SJCRH30 (cell line): ENCODE data around the gene EGFLAM. TPM values are rescaled to one million over a fixed set of nuclear protein-coding genes. Genes with fewer than 3 reads are reported as not detected.
A peak's percentile ranks its signal among the peaks of the same experiment; 100 is the strongest.

Experiments used
- DNase-seq, 2 experiments: peaks; one replicate each; pipeline ENCODE4 v3.0.0-alpha.2; 2015 to 2020
- H3K27ac ChIP-seq: fragments of 250-450 bp; sonication (Bioruptor Pico); 2 replicates; pipeline ENCODE4 v1.5.1; 2020; ENCODE audit warnings: mild to moderate bottlenecking, moderate library complexity
- H3K27me3 ChIP-seq: fragments of 250-450 bp; sonication (Bioruptor Pico); 2 replicates; pipeline ENCODE4 v1.5.1; 2020; ENCODE audit warnings: mild to moderate bottlenecking, moderate library complexity
- H3K36me3 ChIP-seq: fragments of 250-450 bp; sonication (Bioruptor Pico); 2 replicates; pipeline ENCODE4 v1.5.1; 2020; ENCODE audit warnings: mild to moderate bottlenecking, moderate library complexity
- H3K4me1 ChIP-seq: fragments of 250-450 bp; sonication (Bioruptor Pico); 2 replicates; pipeline ENCODE4 v1.5.1; 2020; ENCODE audit warnings: mild to moderate bottlenecking, moderate library complexity
- H3K4me3 ChIP-seq: fragments of 250-450 bp; sonication (Bioruptor Pico); 2 replicates; pipeline ENCODE4 v1.5.1; 2020; ENCODE audit warnings: mild to moderate bottlenecking, moderate library complexity
- H3K9me3 ChIP-seq: fragments of 250-450 bp; sonication (Bioruptor Pico); replicated peaks from 2 replicates; pipeline ENCODE4 v1.5.1; 2020; ENCODE audit warnings: mild to moderate bottlenecking, moderate library complexity
- total RNA-seq: library from RNA; depleted of rRNA; stranded (reverse); fragments of >200 nt; shearing (Covaris generic); gene quantifications from 2 replicates; pipeline ENCODE4 v1.2.3, GENCODE V29; 2014

EGFLAM gene
- total RNA-seq, 1 experiment from 2014 or later, result 0.36 TPM

DNA sequence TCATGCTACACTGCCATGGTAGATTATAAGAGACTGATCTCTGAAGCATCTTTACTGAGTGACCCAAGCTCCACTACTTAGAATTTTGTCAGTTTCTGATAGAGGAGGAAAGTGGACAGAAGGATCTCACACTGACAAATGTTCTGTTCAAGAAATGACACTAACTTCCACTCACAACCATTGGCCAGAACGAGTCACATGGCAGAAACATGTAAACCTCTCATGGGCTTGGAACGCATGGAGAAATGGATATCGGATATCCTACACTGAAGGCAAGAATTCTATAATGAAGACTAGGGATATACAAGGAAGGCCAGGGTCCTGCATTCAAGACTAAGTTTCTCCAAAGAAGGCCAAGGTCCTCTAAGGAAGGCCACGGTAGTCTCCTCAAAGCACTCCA is 31.1 kb downstream of the EGFLAM start:
- Histone ChIP-seq H3K36me3 (no peaks in the 10 kb centered on the region), H3K4me1 (no peaks in the 10 kb centered on the region), H3K9me3 (no peaks in the 10 kb centered on the region), H3K27me3 (peaks cover 5% of the 10 kb centered on the region), H3K4me3 (no peak overlapping the region), H3K27ac (no peak overlapping the region)
- no peak for DNase-seq

DNA sequence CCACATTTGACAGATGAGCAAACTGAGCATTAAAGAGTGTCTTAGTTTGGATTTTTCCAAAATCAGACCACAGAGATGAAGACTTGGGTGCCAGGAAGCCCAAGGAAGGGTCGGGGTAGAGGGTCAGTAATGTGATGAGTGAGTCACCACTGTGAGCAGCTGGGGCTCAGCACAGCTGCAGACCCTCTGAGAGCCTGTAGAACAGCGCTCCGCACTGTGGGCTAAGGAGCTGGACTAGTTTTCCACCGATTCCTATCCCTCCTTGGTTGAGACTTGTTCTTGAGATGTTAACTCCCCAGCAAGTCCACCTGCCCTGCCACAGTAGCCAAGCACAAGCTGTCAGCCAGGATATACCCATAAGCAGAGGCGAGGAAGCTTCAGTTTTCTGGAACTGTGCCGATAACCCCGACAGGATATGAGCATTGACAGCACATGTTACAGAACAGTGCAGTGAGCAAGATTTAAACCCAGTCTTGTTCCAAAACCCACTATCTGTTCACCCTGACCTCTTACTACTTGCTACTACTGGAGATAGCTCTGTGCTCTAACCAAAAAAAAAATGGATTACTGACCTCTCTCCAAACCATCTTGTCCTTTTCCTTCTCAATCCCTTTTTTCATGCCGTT is 31.8 kb downstream of the EGFLAM start:
- DNase-seq, result peak in 1 of 2 experiments; percentile 5
- Histone ChIP-seq H3K27me3 (peaks cover 5% of the 10 kb centered on the region), H3K4me1 (no peaks in the 10 kb centered on the region), H3K9me3 (no peaks in the 10 kb centered on the region), H3K36me3 (no peaks in the 10 kb centered on the region), H3K4me3 (no peak overlapping the region), H3K27ac (no peak overlapping the region)

DNA sequence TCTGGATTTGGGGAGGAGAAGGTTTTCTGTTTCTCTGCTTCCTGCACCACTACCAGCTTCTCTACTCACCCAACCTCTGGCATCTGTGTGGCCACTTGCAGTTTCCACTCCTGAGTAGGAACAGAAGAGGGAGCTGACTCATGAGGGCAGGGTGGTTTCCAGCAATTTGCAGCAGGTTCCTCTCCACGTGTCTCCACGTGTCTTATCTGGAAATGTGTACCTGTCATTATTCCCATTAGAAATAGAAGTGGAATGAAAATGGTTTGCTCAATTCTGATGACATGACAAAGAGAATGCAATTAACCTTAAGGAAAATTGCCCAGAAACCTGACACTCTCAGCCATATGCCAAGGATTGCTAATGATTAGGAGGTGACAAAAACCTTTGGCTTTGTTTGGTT is 33.0 kb downstream of the EGFLAM start:
- no peak for DNase-seq
- no peaks in the 10 kb centered on the region for H3K36me3 ChIP-seq
- peaks cover 3% of the 10 kb centered on the region for H3K27me3 ChIP-seq
- H3K4me1 ChIP-seq, result no peaks in the 10 kb centered on the region
- H3K9me3 ChIP-seq, result no peaks in the 10 kb centered on the region
- no peak overlapping the region for H3K27ac ChIP-seq
- no peak overlapping the region for H3K4me3 ChIP-seq

DNA sequence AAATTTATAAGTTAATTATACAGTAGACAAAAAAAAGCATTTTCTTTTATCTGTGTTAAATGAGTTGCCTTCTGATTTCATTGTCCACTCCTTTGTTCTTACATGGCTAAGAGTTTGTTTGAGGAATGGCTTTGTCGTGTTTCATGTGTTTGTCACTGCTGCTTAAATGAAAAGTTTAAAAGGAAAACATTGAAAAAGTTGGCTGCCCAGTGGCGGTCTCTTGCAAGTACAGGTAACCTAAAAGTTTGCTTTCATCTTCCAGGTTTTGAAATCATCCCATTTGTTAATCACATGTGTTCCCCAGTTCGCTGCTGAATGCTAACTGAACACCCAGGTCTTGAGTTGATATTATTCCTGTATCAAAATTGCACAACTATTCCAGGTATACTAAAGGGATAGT is 33.9 kb downstream of the EGFLAM start:
- Histone ChIP-seq H3K27me3 (peaks cover 3% of the 10 kb centered on the region; the same call in 1 of the 2 replicates), H3K4me3 (no peak overlapping the region), H3K9me3 (no peaks in the 10 kb centered on the region), H3K36me3 (no peaks in the 10 kb centered on the region), H3K27ac (no peak overlapping the region), H3K4me1 (no peaks in the 10 kb centered on the region)
- no peak for DNase-seq

DNA sequence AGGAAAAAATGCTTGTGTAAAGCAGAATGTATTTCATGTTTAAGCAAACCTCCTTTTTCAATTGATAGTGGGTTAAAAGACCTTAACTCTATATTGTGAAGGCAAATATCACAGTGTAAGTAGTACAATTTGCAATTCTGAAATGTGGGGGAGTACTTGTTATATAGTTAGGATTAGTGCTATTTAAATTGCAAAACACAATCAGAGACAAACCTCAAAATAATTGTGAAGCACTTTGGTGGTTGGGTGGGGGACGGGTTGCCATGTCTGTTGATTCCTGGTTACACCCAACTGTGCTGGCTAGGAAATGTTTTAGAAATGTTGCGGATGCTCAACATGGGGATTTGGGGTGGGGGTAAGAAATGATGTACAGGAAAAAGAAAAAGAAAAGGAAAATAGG is 37.4 kb downstream of the EGFLAM start:
- H3K36me3 ChIP-seq, result no peaks in the 10 kb centered on the region
- no peak overlapping the region for H3K4me3 ChIP-seq
- no peak for DNase-seq
- peaks cover 7% of the 10 kb centered on the region for H3K27me3 ChIP-seq
- H3K4me1 ChIP-seq, result no peaks in the 10 kb centered on the region
- no peaks in the 10 kb centered on the region for H3K9me3 ChIP-seq
- no peak overlapping the region for H3K27ac ChIP-seq

DNA sequence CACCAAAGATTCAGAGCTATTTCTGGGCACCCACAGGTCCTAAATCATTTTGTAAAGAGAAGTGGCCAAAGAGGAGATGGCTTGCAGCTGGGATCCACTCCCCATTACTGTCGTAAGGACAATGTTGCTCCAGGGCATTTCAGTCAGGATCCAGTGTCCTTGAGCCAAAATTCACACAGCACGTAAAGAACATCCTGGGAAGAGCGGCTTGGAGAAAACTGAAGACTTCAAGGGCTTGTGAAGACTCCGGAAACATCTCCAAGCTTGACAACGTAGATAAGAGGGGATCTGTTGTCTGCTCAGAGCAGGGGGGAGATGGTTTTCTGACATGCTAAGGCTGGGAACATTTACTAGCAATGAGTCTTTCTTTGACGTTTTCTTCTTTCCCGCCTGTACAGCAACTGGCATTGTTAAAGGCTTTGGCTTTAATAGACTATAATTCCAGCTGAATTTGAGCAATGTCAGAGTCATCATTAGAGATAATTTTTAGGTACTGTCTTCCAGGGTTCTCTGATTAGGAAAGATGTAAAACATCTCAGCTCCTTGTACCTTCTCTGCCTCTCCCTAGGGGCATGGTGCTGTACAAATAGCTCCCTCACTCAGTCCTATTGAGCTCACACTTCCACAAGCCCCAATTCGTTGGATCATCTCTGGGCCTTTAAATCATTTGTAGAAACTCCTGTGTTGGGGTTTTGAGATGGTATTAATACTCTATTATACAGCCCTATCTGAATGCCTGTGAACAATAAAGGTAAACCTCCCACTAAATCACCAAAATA is 39.7 kb downstream of the EGFLAM start:
- DNase-seq, result no peak
- peaks cover 7% of the 10 kb centered on the region for H3K27me3 ChIP-seq
- H3K4me1 ChIP-seq, result no peaks in the 10 kb centered on the region

DNA sequence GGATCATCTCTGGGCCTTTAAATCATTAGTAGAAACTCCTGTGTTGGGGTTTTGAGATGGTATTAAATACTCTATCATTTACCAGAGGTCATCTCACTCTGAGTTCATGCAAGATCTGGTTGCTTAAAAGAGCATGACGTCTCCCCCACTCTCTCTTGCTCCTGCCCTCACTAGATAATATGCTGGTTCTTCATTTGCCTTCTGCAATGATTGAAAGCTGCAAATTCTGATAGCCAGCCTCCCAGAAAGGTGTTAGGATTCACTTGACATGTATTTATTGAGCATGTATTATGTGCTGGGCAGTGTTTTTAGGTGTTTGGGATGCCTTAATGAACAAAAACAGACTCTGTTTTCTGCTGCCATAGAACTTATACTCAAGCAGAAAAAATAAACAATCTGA is 41.2 kb downstream of the EGFLAM start:
- no peaks in the 10 kb centered on the region for H3K4me1 ChIP-seq
- H3K27me3 ChIP-seq, result peaks cover 7% of the 10 kb centered on the region
- DNase-seq, result no peak
- no peaks in the 10 kb centered on the region for H3K36me3 ChIP-seq
- no peaks in the 10 kb centered on the region for H3K9me3 ChIP-seq
- H3K4me3 ChIP-seq, result no peak overlapping the region
- H3K27ac ChIP-seq, result no peak overlapping the region

More for the DNA sequence above, 39.7 kb downstream of the EGFLAM start:
- no peaks in the 10 kb centered on the region for H3K36me3 ChIP-seq
- no peak overlapping the region for H3K27ac ChIP-seq
- no peaks in the 10 kb centered on the region for H3K9me3 ChIP-seq
- no peak overlapping the region for H3K4me3 ChIP-seq

DNA sequence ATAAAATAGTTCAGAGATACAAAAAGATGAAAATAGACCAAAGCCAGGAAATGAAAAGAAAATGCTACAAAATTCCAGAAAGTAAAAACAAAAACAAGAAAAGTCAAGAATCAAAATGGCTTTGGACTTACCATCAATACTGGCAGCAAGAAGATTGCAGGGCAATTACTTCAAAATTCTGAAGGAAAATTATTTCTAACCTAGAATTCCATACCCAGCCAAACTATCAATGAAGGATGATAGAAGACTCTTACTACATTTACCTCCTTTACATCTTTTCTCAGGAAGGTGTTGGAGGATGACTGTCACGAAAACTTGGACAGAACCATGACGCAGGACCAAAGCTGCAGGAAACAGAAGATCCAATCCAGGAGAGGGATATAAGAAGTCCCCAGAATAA is 46.8 kb downstream of the EGFLAM start:
- DNase-seq, result no peak
- Histone ChIP-seq H3K27me3 (no peaks in the 10 kb centered on the region), H3K9me3 (0 out of 2 replicates have a peak, but pooled peaks cover 3% of the 10 kb centered on the region), H3K36me3 (no peaks in the 10 kb centered on the region), H3K27ac (no peak overlapping the region), H3K4me1 (no peaks in the 10 kb centered on the region), H3K4me3 (no peak overlapping the region)

DNA sequence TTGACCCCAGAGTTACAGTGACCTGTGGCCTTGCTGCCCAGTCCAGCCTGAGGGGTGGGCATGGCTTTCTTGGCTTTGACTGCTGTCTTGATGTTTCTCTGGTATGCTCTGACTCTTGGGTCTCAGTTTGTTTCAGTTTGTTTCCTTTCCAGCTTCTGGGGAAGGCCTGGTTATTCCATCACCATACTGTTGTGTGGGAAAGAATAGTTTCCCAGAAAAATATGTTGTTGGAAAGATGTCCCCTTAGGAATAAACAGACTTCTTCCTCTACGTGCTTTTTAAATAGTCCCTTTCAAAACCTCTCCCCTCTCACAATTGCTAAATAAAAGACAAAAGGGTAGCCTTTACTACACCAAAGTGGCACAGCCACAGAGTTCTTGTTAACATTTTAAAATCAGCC is 49.5 kb downstream of the EGFLAM start:
- no peaks in the 10 kb centered on the region for H3K36me3 ChIP-seq
- no peak overlapping the region for H3K27ac ChIP-seq
- H3K9me3 ChIP-seq, result 0 out of 2 replicates have a peak, but pooled peaks cover 3% of the 10 kb centered on the region
- no peaks in the 10 kb centered on the region for H3K27me3 ChIP-seq
- DNase-seq, result no peak
- no peak overlapping the region for H3K4me3 ChIP-seq
- H3K4me1 ChIP-seq, result no peaks in the 10 kb centered on the region

DNA sequence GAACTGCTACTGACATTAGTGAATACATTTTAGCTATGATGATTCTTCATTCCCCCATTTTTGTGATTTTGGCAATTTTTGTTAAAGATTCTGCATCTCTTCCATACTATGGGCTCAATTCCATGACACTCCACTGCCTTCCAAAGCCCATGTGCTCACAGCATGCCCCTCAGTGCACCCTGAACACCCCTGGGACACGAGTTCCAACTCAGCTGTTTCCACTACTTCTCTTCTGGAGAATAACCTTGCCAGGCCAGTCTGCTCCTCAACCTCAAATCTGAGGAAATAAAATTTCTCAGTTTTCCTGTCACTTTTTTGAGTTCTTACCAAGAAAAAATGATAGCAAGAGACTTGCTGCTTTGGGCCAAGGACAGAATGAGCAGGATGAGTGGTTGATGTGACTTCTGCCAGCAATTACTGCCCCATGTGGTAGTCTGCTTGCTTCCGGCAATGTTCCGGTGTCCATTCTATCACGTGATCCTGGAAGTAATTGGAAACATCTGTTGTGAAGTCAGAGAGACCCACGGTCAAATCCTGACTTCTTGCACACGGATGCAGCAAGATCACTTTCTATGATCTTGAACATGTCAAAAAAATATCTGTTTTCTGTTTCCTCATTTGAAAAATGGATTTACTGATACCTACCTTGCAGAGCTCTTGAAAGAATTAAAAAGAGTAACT is 58.3 kb downstream of the EGFLAM start:
- no peak overlapping the region for H3K27ac ChIP-seq
- H3K4me1 ChIP-seq, result no peaks in the 10 kb centered on the region
- peak; percentile 10 to 39 for DNase-seq

DNA sequence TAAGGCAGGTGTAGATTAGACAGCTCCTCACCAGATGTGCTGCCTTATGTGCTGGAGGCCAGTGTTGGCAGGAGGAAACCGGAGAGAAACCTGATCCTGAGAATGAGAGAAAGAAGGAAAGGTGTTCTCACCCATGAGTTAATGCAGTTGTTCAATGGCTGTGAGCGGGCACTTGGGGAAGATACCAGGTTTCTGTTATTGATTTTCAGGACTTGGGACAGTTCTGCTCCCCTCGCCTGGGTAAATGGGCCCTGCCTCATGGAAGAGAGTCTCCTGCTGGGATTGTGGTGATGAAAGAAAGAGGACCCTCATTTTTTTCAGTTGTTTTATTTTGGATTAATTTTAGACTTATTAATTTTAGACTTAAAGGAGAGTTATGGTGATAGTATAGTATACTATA is 59.5 kb downstream of the EGFLAM start:
- H3K27ac ChIP-seq, result no peak overlapping the region

More for the DNA sequence above, 58.3 kb downstream of the EGFLAM start:
- H3K36me3 ChIP-seq, result no peaks in the 10 kb centered on the region
- H3K4me3 ChIP-seq, result no peak overlapping the region
- no peaks in the 10 kb centered on the region for H3K9me3 ChIP-seq
- no peaks in the 10 kb centered on the region for H3K27me3 ChIP-seq

DNA sequence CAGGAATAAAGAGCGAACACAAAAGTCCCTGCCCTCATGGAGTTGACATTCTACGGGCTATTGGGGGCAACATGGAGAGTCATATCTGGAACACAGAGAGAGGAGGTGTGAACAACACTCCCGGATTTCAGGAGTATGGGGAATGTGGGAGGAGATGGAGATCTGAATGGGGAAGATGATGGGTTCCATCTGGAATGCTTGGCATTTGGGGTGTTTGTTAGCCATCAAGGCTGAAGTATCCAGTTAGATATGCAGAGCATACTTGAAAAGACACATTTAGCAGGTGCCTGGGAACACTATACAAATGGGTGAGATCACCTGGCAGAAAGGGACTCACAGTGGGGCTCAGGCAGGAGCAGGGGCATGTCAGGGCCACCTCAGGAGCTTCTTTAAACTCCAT is 61.1 kb downstream of the EGFLAM start:
- no peaks in the 10 kb centered on the region for H3K36me3 ChIP-seq
- H3K4me1 ChIP-seq, result no peaks in the 10 kb centered on the region
- no peak for DNase-seq
- no peak overlapping the region for H3K4me3 ChIP-seq
- H3K27me3 ChIP-seq, result 0 out of 2 replicates have a peak, but pooled peaks cover 7% of the 10 kb centered on the region
- H3K9me3 ChIP-seq, result no peaks in the 10 kb centered on the region
- H3K27ac ChIP-seq, result no peak overlapping the region

More for the DNA sequence above, 59.5 kb downstream of the EGFLAM start:
- Histone ChIP-seq H3K9me3 (no peaks in the 10 kb centered on the region), H3K36me3 (no peaks in the 10 kb centered on the region), H3K4me1 (no peaks in the 10 kb centered on the region), H3K27me3 (0 out of 2 replicates have a peak, but pooled peaks cover 4% of the 10 kb centered on the region), H3K4me3 (no peak overlapping the region)
- no peak for DNase-seq

DNA sequence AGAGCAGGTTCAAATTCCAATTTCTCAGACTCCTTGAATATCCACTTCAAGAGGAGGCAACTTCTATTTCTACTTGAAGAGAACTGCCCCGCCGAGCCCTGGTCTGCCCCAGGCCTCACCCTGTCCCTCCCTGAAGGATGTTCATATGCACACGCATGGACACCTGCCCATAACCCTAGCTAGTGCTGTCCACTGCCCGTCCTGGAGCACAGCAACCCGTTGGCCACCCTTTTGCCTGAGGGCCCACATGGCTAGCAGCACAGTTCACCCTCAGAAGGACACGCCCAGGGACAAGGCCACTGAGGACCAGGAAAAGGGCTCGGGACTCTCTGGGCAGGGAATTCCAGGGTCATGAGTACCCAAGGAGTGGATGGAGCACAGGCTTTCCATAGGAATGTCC is 63.6 kb downstream of the EGFLAM start:
- no peak for DNase-seq
- Histone ChIP-seq H3K9me3 (no peaks in the 10 kb centered on the region), H3K27me3 (0 out of 2 replicates have a peak, but pooled peaks cover 7% of the 10 kb centered on the region), H3K36me3 (no peaks in the 10 kb centered on the region), H3K27ac (no peak overlapping the region), H3K4me3 (no peak overlapping the region), H3K4me1 (no peaks in the 10 kb centered on the region)

DNA sequence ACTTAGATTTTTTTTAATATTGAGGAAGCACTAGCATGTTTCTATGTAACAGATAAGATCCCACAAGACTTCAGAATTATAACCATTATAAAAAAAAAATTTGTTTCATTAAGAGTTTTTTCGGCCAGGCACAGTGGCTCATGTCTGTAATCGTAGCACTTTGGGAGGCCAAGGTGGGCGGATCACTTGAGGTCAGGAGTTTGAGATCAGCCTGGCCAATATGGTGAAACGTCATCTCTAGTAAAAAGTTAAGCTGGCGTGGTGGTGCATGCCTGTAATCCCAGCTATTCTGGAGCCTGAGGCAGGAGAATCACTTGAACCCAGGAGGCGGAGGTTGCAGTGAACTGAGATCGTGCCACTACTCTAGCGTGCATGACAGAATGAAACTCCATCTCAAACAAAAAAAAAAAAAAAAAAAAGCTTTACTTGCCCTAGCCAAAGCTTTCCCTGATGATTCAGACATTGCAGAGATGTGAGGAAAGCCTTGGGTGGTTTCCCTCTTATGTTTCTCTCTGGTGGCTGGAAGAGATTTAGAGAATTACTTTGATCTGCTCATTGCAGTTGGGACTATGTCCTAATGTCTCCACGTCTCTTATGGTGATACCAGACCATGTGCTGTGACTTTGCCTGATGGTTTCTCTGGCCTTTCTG is 65.4 kb downstream of the EGFLAM start:
- H3K27me3 ChIP-seq, result 0 out of 2 replicates have a peak, but pooled peaks cover 7% of the 10 kb centered on the region
- no peak overlapping the region for H3K27ac ChIP-seq
- H3K9me3 ChIP-seq, result no peaks in the 10 kb centered on the region
- no peaks in the 10 kb centered on the region for H3K4me1 ChIP-seq
- DNase-seq, result no peak
- no peaks in the 10 kb centered on the region for H3K36me3 ChIP-seq
- H3K4me3 ChIP-seq, result no peak overlapping the region
